ENCODE data around the gene TAS2R46. TPM values are rescaled to one million over a fixed set of nuclear protein-coding genes. Genes with fewer than 3 reads are reported as not detected.

Gene TAS2R46
- total and polyA plus RNA-seq, 2 experiments from 2014 or later, result 0.45 to 5.0 TPM

- TF ChIP-seq ZNF462 (CRISPR knock-in tag; IDR thresholded peaks at IDR 0.05), result no peak
Measured at GRCh38 chr12:11075642-11076041, 13.5 kb upstream of the TAS2R46 start (continued).

GRCh38 chr12:11071414-11071813 lies 9.3 kb upstream of the TAS2R46 start:
- Mint-ChIP-seq H3K9me3 (no peaks in the 10 kb centered on the region; the same call in 2 of the 3 replicates), H3K4me3 (no peak overlapping the region), H3K36me3 (ENCODE audit: low read depth) (0 out of 3 replicates have a peak, but pooled peaks cover 3% of the 10 kb centered on the region), H3K27ac (no peak overlapping the region), H3K27me3 (ENCODE audit: insufficient read depth, low read depth, poor library complexity) (peaks cover 1% of the 10 kb centered on the region), H3K4me1 (peaks cover 15% of the 10 kb centered on the region; the same call in 2 of the 3 replicates)
- no peaks in the 10 kb centered on the region for H3K36me3 ChIP-seq (ENCODE audit: insufficient read depth)
- ATAC-seq, result peak; percentile 88
- no peak for TF ChIP-seq ZNF114 (CRISPR knock-in tag; IDR thresholded peaks at IDR 0.05)
- TF ChIP-seq NANOG (IDR thresholded peaks at IDR 0.05; ENCODE audit: borderline replicate concordance), result peak; percentile 82
- no peaks in the 10 kb centered on the region for H3K9me2 ChIP-seq (ENCODE audit: insufficient read depth)
- H4K20me1 ChIP-seq (replicated peaks; ENCODE audit: insufficient read depth), result peaks cover 4% of the 10 kb centered on the region
- H3K4me2 ChIP-seq, result no peak overlapping the region; the same call in 1 of the 2 replicates
- no peaks in the 10 kb centered on the region for H3F3A ChIP-seq (replicated peaks; ENCODE audit: low read depth)
- DNase-seq (ENCODE audit: low spot score), result peak; percentile 66
- H3K27me3 ChIP-seq (ENCODE audit: insufficient read depth), result no peaks in the 10 kb centered on the region
- H3K4me1 ChIP-seq (ENCODE audit: insufficient read depth), result no peaks in the 10 kb centered on the region
- H3K4me3 ChIP-seq, result no peak overlapping the region
- no peak overlapping the region for H2AFZ ChIP-seq
- peaks cover 7% of the 10 kb centered on the region; the same call in 1 of the 2 replicates for H3K79me2 ChIP-seq (replicated peaks; ENCODE audit: insufficient read depth)
- no peak overlapping the region for H3K27ac ChIP-seq (ENCODE audit: low read depth)

GRCh38 chr12:11070999-11071398 lies 8.9 kb upstream of the TAS2R46 start:
- H3F3A ChIP-seq (replicated peaks; ENCODE audit: low read depth), result no peaks in the 10 kb centered on the region
- 0 out of 3 replicates have a peak, but pooled peaks cover 3% of the 10 kb centered on the region for H3K36me3 Mint-ChIP-seq (ENCODE audit: low read depth)
- H3K4me2 ChIP-seq, result no peak overlapping the region; the same call in 1 of the 2 replicates
- H3K27ac Mint-ChIP-seq, result no peak overlapping the region
- H3K27me3 ChIP-seq (ENCODE audit: insufficient read depth), result no peaks in the 10 kb centered on the region
- H3K79me2 ChIP-seq (replicated peaks; ENCODE audit: insufficient read depth), result peaks cover 7% of the 10 kb centered on the region; the same call in 1 of the 2 replicates
- no peaks in the 10 kb centered on the region; the same call in 2 of the 3 replicates for H3K9me3 Mint-ChIP-seq
- H3K9me2 ChIP-seq (ENCODE audit: insufficient read depth), result no peaks in the 10 kb centered on the region
- H3K27ac ChIP-seq (ENCODE audit: low read depth), result no peak overlapping the region
- H3K36me3 ChIP-seq (ENCODE audit: insufficient read depth), result no peaks in the 10 kb centered on the region
- H2AFZ ChIP-seq, result no peak overlapping the region
- no peak for ATAC-seq
- DNase-seq (ENCODE audit: low spot score), result no peak
- no peak overlapping the region for H3K4me3 ChIP-seq
- H3K27me3 Mint-ChIP-seq (ENCODE audit: insufficient read depth, low read depth, poor library complexity), result peaks cover 1% of the 10 kb centered on the region
- peaks cover 4% of the 10 kb centered on the region for H4K20me1 ChIP-seq (replicated peaks; ENCODE audit: insufficient read depth)
- peaks cover 15% of the 10 kb centered on the region; the same call in 2 of the 3 replicates for H3K4me1 Mint-ChIP-seq
- H3K4me3 Mint-ChIP-seq, result no peak overlapping the region
- no peaks in the 10 kb centered on the region for H3K4me1 ChIP-seq (ENCODE audit: insufficient read depth)
- TF ChIP-seq EZH2phosphoT487 (IDR thresholded peaks at IDR 0.05; ENCODE audit: unreplicated experiment) (no peak), CTCF (conservative IDR thresholded peaks at IDR 0.05; ENCODE audit: low read depth in 2 of 2) (no peak)
